CD4-positive, alpha-beta T cell (primary cell): ENCODE measurements around the gene MPO. TPM values are rescaled to one million over a fixed set of nuclear protein-coding genes. Genes with fewer than 3 reads are reported as not detected.

ENCODE experiments used
- ATAC-seq: fragments of 200-7000 bp; cut with Tn5 transposase; one replicate; pipeline ENCODE4 v1.10.0; 2022; ENCODE audit warnings: mild to moderate bottlenecking; ENCODE audit not compliant: poor library complexity
- CTCF ChIA-PET: fragments of 350-600 bp; sonication (Branson Sonifier 250); formaldehyde crosslinking; loops from one replicate; lab custom pipeline; 2021; ENCODE audit warnings: antibody characterized with exemption, inconsistent platforms; lab: Charles Lee
- POLR2A ChIA-PET: fragments of 350-600 bp; sonication (Branson Sonifier 250); formaldehyde crosslinking; loops from one replicate; lab custom pipeline; 2021; ENCODE audit warnings: antibody characterized with exemption, inconsistent platforms; lab: Charles Lee
- DNase-seq, 14 experiments: peaks; one replicate each; pipeline ENCODE4 v3.0.0-alpha.2; 2013 to 2020; ENCODE audit warnings: mixed read lengths in 2 of 14
- H3K27ac ChIP-seq, 2 donors: one replicate each; pipeline versions ENCODE4 v1.5.1 to v1.7.0; 2013; ENCODE audit warnings: low read length in 2 of 2, low read depth in 1 of 2, mild to moderate bottlenecking in 1 of 2
- H3K27me3 ChIP-seq, 2 experiments: 1 replicate in 1 of 2; 2 replicates in 1 of 2; pipeline versions ENCODE4 v1.6.1 to v1.7.0; 2013; ENCODE audit warnings: low read length in 2 of 2, control low read depth in 1 of 2, mild to moderate bottlenecking in 1 of 2, moderate library complexity in 1 of 2; ENCODE audit not compliant: insufficient read depth in 2 of 2, control insufficient read depth in 1 of 2
- H3K36me3 ChIP-seq: one replicate; pipeline ENCODE4 v1.6.1; 2013; ENCODE audit warnings: low read length, control low read depth; ENCODE audit not compliant: insufficient read depth
- H3K4me1 ChIP-seq: one replicate; pipeline ENCODE4 v1.6.1; 2013; ENCODE audit warnings: low read length, control low read depth; ENCODE audit not compliant: insufficient read depth
- H3K4me3 ChIP-seq: one replicate; pipeline ENCODE4 v1.5.1; 2013; ENCODE audit warnings: mild to moderate bottlenecking, low read length, moderate library complexity
- H3K9me3 ChIP-seq, 2 experiments: 1 replicate in 1 of 2; 2 replicates in 1 of 2; pipeline versions ENCODE4 v1.6.1 to v1.7.0; 2013; ENCODE audit warnings: low read length in 2 of 2, mild to moderate bottlenecking in 2 of 2, control low read depth in 1 of 2, moderate library complexity in 1 of 2; ENCODE audit not compliant: control insufficient read depth in 1 of 2, insufficient read depth in 1 of 2
- H3K27ac Mint-ChIP-seq: one replicate; pipeline ENCODE4 v1.8.0; 2020; ENCODE audit warnings: mixed read lengths
- H3K27me3 Mint-ChIP-seq: one replicate; pipeline ENCODE4 v1.8.0; 2021; ENCODE audit warnings: mixed read lengths
- H3K36me3 Mint-ChIP-seq: one replicate; pipeline ENCODE4 v1.8.0; 2021; ENCODE audit warnings: low read depth, mixed read lengths
- H3K4me1 Mint-ChIP-seq: one replicate; pipeline ENCODE4 v1.8.0; 2021; ENCODE audit warnings: low read depth, mixed read lengths
- H3K4me3 Mint-ChIP-seq: one replicate; pipeline ENCODE4 v1.8.0; 2020; ENCODE audit warnings: mild to moderate bottlenecking, mixed read lengths
- H3K9me3 Mint-ChIP-seq: one replicate; pipeline ENCODE4 v1.8.0; 2020; ENCODE audit warnings: mixed read lengths
- CTCF ChIP-seq: fragments of 200-600 bp; IDR thresholded peaks from one replicate; pipeline ENCODE4 v1.8.0; 2022; ENCODE audit warnings: antibody characterized with exemption, mild to moderate bottlenecking
- intact Hi-C, 2 experiments: fragments of 100-400 bp; cut with DNase I in 1 of 2; cut with micrococcal nuclease in 1 of 2; formaldehyde crosslinking; loops; one replicate each; pipeline versions ENCODE4 v1.15.1 to v1.9.0; 2023 to 2025; cut with DNase I, micrococcal nuclease
- total RNA-seq, 174 experiments: library from RNA in 2 of 174; stranded (reverse) in 2 of 174; gene quantifications; one replicate each; pipeline ENCODE4 v1.2.3 and lab custom pipeline; 2021 to 2026

Gene MPO
- total RNA-seq, 2 experiments from 2014 or later = 0.77 TPM; not detected in 1

- TF ChIP-seq CTCF = no peak
- Histone ChIP-seq H3K4me1 (peaks cover 6% of the 10 kb centered on the region), H3K9me3 (no peaks in the 10 kb centered on the region), H3K27ac (no peak overlapping the region), H3K27me3 (peaks cover 0 to 3% of the 10 kb centered on the region in 2 experiments), H3K36me3 (no peaks in the 10 kb centered on the region), H3K4me3 (no peak overlapping the region)
- Mint-ChIP-seq H3K27me3 (peaks cover 23% of the 10 kb centered on the region), H3K4me1 (peaks cover 4% of the 10 kb centered on the region), H3K36me3 (no peaks in the 10 kb centered on the region), H3K4me3 (no peak overlapping the region), H3K9me3 (no peaks in the 10 kb centered on the region), H3K27ac (no peak overlapping the region)
- ChIA-PET POLR2A (no interaction called here), CTCF (no interaction called here)
- intact Hi-C loops = no loop called here
- DNase-seq = no peak
- ATAC-seq = no peak
Observed at GRCh38 chr17:58283674-58284612, 3.2 kb upstream of the MPO start.

GRCh38 chr17:58282442-58282841 is 1.7 kb upstream of the MPO start:
- POLR2A ChIA-PET = no interaction called here
- Mint-ChIP-seq H3K27me3 (peaks cover 38% of the 10 kb centered on the region), H3K9me3 (no peaks in the 10 kb centered on the region), H3K27ac (no peak overlapping the region), H3K4me3 (no peak overlapping the region), H3K4me1 (peaks cover 4% of the 10 kb centered on the region), H3K36me3 (no peaks in the 10 kb centered on the region)
- H3K4me3 ChIP-seq = no peak overlapping the region
- H3K36me3 ChIP-seq = no peaks in the 10 kb centered on the region
- peaks cover 6% of the 10 kb centered on the region for H3K4me1 ChIP-seq
- ATAC-seq = no peak
- TF ChIP-seq CTCF = no peak
- CTCF ChIA-PET = no interaction called here
- H3K9me3 ChIP-seq = no peaks in the 10 kb centered on the region
- peaks cover 0 to 2% of the 10 kb centered on the region in 2 experiments for H3K27me3 ChIP-seq
- DNase-seq = no peak
- no peak overlapping the region for H3K27ac ChIP-seq
- intact Hi-C loops = no loop called here

GRCh38 chr17:58281511-58282011 is 826 bp upstream of the MPO start:
- no peaks in the 10 kb centered on the region for H3K9me3 ChIP-seq
- H3K9me3 Mint-ChIP-seq = no peaks in the 10 kb centered on the region
- ChIA-PET CTCF (no interaction called here), POLR2A (no interaction called here)
- no peak overlapping the region for H3K4me3 Mint-ChIP-seq
- intact Hi-C loops = no loop called here
- peaks cover 4% of the 10 kb centered on the region for H3K4me1 Mint-ChIP-seq
- peaks cover 40% of the 10 kb centered on the region for H3K27me3 Mint-ChIP-seq
- no peak overlapping the region for H3K27ac ChIP-seq
- no peak for TF ChIP-seq CTCF
- H3K36me3 Mint-ChIP-seq = no peaks in the 10 kb centered on the region
- no peak overlapping the region for H3K4me3 ChIP-seq
- no peak for ATAC-seq
- H3K36me3 ChIP-seq = no peaks in the 10 kb centered on the region
- DNase-seq = no peak
- H3K27ac Mint-ChIP-seq = no peak overlapping the region
- peaks cover 6% of the 10 kb centered on the region for H3K4me1 ChIP-seq
- peaks cover 0 to 2% of the 10 kb centered on the region in 2 experiments for H3K27me3 ChIP-seq
